NCI-H82 (cell line): Measurements from ENCODE around the gene OBP2A.

ENCODE experiments used
- DNase-seq: peaks from one replicate; lab custom pipeline; 2025; lab: John Stamatoyannopoulos, UW

The OBP2A gene

DNA sequence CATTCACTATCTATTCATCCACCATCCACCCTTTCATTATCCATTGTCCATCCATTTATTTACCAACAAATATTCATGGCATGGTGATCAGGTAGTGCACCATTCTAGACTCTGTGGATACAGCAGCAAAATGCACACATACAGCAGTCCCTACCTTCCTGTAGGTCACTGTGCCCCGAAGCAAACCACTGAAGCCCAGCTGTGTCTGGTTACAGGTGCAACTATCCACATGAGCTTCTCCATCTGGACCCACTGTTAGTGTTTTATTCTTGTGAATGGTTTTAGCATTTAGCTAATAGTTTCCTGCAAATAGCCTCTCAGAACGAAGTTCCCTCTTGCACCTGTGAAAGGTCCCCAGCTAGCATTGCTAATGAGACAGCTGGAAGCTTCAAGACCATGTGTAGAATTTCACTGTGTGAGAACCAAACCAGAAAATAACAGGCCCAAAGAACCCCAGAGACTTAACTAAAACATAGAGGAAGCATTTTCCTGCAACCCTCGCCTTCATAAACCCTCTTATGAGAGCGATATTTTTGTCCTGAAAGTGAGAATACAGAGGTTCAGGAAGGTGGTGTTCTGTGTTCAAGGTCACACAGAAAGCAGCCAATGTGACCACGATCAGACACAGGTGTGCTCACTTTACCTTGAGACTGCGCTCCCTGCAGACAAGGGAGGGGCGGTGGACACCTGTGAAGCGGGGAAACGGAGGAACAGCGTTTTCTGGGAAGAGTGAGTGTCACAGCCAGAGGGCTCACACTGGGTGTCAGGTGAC, 34.1 kb downstream of the OBP2A start:
- no peak for DNase-seq

DNA sequence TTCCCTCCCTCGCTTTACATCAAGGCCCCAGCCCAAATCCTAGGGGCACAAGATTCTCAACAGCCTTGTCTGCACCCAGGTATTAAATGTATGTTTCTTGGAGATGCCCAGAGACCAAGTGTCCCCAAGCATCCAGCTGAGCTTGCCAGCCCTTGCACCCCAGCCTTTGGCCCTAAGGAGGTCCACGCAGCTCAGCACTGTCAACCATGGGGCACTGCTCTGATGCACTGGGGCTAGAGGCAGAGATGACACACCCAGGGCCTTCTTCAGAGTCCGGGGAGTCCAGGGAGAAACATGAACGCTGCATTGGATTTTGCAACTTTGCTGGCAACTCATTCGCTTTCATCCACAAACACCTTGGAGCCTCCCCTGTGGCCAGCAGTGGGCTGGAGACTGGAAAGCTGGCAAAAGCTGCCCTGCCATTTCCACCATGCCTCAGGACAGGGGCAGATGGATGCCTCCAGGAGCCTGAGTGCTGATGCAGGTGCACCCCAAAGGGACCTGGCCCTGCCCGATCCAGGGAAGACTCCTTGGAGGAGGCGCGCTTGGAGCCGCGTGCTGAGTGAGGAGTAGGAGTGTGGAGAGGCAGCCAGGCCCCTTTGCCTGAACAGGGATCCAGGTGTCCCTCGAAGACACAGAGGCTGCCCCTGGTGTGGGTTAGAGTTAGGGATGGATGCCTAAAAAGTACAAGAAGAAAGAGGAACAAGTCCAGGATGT, 34.9 kb downstream of the OBP2A start:
- no peak for DNase-seq

DNA sequence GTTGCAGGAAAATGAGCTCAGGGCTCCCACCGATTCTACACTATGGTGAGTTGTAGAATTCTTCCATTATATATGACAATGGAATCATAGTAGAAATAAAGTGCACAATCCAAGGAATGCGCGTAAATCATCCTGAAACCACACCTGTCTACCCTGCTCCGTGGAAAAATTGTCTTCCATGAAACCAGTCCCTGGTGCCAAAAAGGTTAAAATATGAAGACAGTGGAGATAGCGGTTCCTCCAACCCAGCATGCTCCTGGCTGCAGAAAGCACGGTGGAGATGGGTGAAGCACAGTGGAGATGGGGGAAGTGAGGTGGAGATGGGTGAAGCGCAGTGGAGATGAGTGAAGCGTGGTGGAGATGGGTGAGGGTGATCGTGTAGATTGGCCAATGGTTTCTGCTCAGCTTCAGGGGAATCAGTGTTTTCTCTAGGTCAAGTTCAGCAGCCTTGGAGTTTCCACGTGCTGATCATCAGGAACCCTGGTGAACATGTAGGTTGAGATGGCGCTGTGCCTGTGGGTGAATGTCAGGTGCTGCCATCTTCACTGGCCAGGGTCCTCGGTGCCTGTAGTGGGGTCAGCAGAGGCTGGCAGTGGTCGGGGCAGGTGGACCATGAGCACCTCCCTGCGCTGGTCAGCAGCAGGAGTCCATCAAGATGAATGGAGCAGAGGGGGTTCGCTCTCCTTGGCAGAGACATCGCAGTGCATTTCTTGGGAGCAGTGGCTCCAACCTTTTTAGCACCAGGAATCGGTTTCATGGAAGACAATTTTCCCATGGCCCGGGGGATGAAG, 35.9 kb downstream of the OBP2A start:
- no peak for DNase-seq

DNA sequence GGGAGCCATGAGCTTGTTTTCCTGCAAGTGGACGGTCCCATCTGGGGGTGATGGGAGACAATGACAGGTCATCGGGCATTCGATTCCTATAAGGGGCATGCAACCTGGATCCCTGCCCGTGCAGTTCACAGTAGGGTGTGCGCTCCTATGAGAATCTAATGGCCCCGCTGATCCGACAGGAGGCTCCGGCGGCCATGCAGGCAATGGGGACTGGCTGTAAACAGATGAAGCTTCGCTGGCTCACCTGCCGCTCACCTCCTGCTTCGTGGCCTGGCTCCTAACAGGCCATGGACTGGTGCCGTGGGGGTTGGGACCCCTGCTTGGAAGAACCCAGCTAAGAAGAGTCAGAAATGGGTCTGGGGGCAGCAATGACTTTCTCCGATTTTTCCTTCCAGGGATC, 36.6 kb downstream of the OBP2A start:
- DNase-seq: no peak

DNA sequence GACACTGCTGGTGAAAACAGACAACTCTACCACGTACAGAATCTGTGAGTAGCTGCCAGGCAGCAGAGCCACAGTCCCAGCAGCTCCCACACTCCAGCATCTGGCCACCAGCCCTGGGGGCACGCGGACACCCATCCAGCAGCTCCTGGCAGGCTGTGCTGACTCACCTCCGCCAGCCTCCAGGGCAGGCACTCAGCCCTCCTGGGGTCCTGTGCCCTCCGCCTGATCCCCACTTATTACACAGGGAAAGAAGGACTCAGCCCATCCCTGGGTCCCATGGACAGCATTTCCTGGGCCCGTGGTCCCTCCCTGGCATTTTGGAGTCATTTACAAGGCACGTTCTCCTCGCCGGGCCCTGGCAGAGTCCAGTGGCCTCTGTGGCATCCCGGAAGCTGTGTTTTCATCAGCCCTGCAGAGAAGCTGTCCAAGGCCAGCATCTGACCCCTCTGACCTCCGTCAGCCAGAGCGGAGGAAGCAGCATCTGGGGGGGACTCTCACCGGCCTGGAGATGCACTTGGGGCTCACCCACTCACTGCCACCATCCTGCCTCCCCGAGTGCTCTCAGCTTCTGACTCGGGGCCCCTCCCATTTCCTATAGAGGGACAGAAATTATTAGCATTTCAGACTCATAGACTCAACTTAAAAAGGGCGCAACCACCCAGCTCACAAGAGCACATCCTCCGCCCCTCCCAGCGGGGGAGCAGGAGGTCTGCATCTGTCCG, 37.2 kb downstream of the OBP2A start:
- no peak for DNase-seq

DNA sequence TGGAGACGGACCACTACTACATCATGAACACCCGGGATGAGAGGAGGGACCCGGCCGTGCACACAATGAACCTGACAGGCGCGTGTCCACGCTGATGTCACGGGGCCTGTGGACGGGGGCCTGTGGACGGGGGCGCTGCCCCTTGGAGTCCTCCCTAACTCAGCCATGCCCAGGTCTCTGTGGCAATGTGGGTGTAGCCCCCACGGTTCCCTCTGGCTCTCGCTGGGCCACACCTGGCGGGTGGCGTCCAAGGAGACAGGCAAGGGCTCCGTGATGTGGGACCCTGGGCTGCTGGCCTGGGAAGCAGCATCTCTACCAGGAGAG, 37.7 kb downstream of the OBP2A start:
- no peak for DNase-seq

DNA sequence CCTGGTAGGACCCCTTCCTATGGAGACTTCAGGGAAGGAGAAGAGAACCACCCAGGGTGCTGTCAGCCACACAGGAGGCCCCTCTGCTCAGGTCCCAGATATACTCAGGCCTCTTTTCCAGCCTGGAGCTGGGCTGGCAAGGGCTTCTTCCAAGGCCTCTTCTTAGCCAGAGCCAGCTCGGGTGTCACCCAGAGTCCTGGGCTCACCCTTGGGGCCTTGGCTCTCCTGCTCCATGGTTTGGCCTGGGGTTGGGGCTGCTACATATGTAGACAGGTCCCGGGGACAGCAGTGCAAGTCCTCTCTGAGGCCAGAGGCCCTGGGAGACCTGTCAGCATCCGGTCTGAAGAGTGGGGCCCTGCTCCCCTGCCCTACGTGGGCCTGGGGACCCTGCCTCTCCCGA, 38.4 kb downstream of the OBP2A start:
- no peak for DNase-seq

DNA sequence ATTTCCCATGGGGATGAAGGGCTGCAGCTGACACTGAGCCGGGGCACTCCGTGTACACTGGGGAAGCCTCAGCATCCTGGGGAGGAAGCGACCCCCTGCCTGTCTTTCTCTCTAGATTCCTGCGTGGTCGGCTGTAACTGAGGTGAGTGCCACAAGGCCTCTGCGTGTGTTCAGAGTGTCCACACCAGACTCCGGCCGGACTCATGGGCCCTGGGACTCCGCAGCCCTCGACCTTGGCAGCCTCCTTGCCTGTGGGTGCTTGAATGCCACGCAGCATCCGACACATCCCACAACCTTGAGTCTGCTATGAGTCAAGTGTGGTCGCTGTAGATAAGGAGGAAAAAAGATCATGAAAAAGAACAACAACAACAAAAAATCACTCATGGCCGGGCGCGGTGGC, 39.0 kb downstream of the OBP2A start:
- DNase-seq: no peak

DNA sequence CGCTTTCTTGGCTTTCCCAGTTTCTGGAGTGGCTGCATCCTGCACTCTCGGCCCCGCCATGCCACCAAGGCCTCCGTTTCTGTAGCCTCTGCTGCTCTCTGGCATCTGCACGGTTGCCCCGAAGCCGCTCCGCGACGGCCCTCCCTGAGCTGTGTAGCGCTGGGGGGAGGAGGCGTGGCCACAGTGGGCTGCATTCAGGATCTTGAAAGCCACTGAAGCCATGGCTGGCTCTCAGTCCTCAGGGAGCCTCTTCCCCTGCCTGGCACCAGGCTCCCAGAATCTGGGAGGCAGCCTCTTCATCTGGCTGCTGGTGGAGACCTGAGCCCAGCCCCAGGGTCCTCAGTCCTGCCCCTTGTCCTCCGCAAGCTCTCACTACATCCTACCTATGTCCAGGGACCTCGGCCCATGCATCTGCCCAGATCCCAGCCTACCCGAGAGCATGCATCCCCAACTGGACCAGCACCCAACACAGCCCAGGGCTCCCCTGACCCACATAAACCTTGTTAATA, 40.7 kb downstream of the OBP2A start:
- no peak for DNase-seq

DNA sequence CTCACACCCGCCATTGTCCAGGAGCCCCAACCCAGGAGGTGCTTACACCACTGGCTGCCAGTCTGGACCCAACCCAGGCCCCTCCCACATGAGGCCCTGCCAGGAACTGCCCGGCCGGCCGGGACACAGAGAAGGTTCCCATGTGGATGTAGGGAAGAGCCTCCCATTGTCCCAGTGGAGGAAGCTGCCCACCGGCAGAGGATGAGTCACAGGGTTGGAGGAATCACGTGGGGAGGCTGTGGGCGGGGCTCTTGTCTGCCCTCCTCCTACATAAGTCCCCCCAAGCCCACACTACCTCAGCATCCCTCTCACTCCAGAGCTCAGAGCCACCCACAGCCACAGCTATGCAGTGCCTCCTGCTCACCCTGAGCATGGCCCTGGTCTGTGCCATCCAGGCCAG, 41.7 kb downstream of the OBP2A start:
- no peak for DNase-seq

DNA sequence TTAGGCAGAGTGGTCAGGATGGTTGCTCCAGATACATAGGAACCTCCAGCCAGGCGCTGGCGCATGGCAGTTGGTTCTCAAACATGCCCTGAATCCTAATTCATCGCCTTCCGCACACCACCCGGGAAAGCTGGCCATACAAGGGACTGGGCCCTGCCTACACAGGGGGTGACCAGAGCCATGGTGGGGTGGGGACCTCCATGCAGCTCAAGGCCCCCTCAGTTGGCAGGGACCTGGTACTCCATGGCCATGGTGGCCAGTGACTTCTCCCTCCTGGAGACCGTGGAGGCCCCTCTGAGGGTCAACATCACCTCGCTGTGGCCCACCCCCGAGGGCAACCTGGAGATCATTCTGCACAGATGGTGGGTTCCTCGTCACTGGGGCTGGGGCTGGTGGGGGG, 42.4 kb downstream of the OBP2A start:
- DNase-seq: no peak

DNA sequence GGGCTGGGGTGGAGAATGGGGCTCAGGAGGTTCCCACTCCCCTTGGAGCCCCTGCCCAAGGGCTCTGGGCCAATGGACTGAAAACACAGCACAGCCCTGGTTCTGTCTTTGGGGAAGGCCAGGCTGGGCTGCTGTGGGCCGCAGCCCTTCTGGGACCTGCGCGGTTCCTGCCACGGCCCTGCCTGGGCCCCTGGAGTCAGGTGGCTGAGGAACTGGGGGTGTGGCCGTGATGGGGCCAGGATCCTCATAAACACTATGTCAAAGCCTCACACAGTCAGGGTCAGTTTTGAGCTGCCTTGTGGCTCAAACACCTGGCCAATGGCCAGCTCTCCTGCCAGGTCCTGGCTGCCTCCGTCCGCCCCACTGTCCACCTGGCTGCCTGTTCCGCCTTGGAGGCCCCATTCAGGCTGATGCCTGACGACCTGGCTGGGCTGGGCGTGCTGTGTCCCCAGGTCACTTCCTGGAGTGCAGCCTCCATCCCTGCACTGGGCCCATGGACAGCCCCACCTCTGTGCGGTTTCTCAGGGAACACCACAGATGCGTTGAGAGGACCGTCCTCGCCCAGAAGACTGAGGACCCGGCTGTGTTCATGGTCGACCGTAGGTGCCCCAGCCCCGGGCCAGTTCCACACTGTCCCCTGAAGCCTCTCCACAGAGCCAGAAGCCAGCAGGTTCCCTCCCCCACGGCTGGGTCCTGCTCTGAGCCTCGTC, 43.1 kb downstream of the OBP2A start:
- DNase-seq: no peak

DNA sequence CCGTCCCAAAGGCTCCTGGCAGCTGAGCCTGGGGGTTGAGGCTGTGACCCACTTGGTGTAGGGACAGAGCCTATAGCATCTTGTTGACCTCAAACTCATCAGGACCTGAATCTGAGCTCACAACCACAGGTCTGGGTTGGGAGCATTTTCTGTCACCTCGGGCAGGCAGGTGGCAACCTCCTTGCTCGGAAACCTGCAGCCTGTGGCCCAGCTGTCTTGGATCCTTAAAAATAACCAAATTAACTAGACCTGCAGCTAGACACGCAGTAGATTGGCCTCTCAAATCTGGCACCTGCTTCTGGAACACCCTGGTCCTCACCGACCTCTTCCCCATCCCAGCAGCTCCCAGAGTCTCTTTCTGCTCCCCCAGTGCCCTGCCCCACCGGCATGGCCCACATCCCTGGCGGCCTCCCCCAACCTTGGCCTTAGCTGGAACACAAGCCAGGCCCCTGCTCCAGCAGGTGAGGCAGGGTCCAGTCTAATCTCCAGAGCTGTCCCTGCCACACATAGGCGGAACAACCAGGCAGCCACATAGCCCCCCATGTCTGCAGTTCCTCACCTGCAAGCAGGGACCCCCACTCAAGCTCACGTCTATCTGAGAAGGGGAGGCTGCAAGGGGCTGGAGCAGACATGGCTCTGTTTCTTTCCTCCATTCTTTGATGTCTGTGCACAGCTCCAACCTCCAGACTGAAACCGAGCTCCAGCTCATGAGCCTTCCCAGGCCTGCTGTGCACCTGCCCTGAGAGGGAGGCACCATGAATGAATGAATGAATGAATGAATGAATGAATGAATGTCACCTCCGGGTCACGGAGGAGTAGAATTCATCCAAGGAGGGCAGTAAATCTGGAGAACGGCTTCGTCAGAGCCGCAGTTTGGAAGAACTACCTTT, 43.9 kb downstream of the OBP2A start:
- no peak for DNase-seq

DNA sequence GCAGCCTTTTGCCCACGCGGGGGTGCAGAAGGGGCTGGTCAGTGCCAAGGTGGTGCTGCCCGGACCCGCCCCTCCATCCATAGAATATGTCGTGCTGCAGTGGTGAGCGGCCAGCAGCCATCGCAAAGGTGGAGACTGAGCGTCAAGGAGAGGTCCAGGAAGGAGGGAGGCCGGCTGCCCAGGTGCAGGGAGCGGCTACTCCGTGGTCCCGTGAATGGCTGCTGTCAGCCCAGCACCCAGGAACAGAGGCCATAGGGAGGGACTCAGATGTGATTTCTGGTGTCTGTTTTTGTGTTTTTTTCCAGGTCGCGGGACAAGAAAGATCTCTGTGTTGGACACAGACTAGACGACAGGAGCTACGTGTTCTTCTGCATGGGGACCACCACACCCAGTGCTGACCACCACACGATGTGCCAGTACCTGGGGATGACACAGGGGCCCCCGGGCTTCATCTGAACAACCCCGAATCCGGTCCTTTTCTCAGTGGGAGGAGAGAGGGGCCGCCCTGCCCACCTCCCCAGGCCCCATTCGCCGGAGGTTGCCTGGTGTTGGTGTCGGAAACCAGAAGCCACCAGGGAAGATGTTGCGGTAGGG, 44.7 kb downstream of the OBP2A start:
- no peak for DNase-seq

DNA sequence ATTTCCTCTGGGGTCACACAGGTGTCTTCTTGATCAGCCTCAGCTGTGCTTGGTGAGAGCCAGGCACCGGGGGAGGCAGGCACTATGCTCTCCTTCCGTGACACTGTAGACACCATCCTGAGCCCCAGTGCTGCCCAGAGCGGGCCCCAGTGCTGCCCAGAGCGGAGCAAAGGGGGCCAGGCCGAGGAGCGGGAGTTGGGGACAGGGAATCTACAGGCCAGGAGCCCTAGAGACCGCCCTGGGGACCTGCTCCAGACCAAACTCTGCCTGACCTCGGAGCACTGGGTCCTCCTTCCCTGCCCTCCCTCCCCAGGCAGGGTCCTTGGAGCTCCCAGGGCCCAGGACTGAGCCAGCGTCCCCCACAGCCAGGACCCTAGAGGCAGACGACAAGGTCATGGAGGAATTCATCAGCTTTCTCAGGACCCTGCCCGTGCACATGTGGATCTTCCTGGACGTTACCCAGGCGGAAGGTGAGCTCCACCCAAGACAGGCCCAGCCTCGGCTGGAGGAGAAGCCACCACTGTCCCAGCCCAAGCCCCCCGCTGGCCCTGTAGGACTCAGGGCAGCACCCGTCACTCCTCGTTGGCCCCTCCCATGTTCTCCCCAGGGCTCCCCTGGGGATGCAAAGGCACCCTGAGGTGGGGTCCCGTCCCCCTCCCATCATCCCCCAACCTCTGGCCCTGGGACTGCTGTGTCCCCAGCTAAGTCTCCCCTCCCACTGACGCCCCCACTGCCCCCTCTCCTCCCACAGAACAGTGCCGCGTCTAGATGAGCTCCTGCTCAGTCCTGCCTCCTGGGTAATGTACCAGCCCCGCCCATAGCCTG, 45.8 kb downstream of the OBP2A start:
- DNase-seq: no peak

DNA sequence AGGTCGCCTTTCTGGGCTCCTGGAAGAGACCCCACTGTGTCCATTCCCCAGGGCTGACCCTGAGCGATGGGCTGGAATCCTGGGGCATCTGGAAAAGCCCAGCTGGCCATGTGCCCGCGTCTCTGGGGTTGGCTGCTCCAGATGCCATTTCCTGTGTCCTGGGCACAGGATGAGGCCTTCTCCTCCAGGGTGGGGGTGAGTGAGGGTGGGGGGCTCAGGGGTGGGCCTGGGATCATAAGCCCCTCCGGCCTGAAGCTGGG, 46.3 kb downstream of the OBP2A start:
- DNase-seq: no peak

DNA sequence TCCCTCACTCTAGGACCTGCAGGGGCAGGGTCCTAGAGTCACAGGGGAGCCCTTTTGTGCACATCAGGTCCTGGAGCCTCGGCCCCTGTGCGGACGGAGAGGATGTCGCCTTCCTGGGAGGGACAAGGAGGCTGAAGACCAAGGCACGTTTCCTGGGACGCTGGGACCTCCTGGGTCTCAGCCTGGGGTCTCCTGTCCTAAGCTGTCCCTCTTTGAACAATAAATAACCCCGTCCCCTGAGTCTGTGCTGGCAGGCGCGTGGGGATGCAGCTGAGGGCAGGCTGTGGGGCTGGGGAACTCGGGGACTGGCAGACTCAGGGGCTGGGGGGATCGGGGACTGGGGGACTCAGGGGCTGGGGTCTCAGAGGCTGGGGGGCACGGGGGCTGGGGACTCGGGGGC, 46.7 kb downstream of the OBP2A start:
- DNase-seq: no peak

DNA sequence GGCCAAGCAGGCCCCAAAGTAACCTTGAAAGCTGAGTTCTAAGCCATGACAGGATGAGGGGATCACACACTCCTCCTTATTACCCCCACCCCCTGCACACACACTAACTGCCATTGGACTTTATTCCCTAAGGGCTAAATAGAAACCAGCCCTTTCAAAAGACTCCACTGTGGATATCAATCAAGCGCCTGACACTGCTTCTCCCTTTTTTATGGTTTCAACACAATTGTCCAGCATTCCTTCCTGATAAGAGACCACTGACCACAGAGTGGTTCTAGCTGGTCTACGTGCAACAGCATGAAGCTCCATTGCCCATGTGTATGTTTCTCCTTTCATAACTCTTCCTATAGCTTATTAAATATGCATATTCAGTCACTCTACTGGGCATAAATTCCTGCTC, 50.3 kb downstream of the OBP2A start:
- no peak for DNase-seq
